Activated CD4-positive, alpha-beta T cell treated with anti-CD3 and anti-CD28 coated beads, Interleukin-2, amount 10 ng/mL, durations not matched to agents 24 days and 14 days (primary cell): ENCODE data around the gene SRGAP3. TPM values are rescaled to one million over a fixed set of nuclear protein-coding genes. Genes with fewer than 3 reads are reported as not detected.

ENCODE experiments used
- DNase-seq: peaks from one replicate; pipeline ENCODE4 v3.0.0; 2022
- H3K27ac Mint-ChIP-seq: one replicate; pipeline ENCODE4 v1.8.0; 2022; ENCODE audit warnings: mild to moderate bottlenecking, mixed read lengths
- H3K27me3 Mint-ChIP-seq: one replicate; pipeline ENCODE4 v1.8.0; 2022; ENCODE audit warnings: mixed read lengths
- H3K36me3 Mint-ChIP-seq: one replicate; pipeline ENCODE4 v1.8.0; 2022; ENCODE audit warnings: low read depth, mild to moderate bottlenecking, mixed read lengths
- H3K4me1 Mint-ChIP-seq: one replicate; pipeline ENCODE4 v1.8.0; 2021; ENCODE audit warnings: mixed read lengths
- H3K4me3 Mint-ChIP-seq: one replicate; pipeline ENCODE4 v1.8.0; 2022; ENCODE audit warnings: mild to moderate bottlenecking, moderate library complexity, mixed read lengths
- H3K9me3 Mint-ChIP-seq: one replicate; pipeline ENCODE4 v1.8.0; 2021; ENCODE audit warnings: mixed read lengths
- intact Hi-C: fragments of 100-400 bp; cut with micrococcal nuclease; formaldehyde crosslinking; loops from one replicate; pipeline ENCODE4 v1.15.1; 2023
- total RNA-seq: library from RNA; stranded (reverse); gene quantifications from 2 replicates; pipeline ENCODE4 v1.2.3, GENCODE V29; 2022

SRGAP3 gene
- total RNA-seq, 1 donor from 2014 or later: 0.40 TPM

DNA sequence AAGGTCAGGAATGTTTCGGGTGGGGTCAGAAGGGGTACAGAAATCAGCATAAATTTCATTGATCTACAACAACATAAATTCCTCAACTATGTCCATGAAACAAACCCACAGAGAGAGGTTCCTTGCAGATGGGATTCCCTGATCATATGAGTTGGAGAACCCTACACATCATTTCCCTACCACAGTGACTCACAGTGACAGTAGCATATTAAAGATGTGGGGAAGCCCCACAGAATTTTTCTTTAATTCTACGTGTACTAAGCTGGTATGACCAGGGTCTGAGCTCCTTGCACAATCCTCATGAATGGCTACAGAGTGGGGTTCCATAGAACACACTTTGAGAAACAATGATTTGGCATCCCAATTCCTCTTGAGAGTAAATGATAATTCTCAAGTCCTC, 169.3 kb downstream of the SRGAP3 start:
- DNase-seq: no peak
- H3K27ac Mint-ChIP-seq: no peak overlapping the region
- intact Hi-C loops: no loop called here

GRCh38 chr3:9079676-9080075, 169.8 kb downstream of the SRGAP3 start:
- no peaks in the 10 kb centered on the region for H3K36me3 Mint-ChIP-seq
- H3K4me3 Mint-ChIP-seq: no peak overlapping the region
- no peak overlapping the region for H3K27ac Mint-ChIP-seq
- intact Hi-C loops: no loop called here
- no peak for DNase-seq
- no peaks in the 10 kb centered on the region for H3K9me3 Mint-ChIP-seq
- peaks cover 7% of the 10 kb centered on the region for H3K27me3 Mint-ChIP-seq
- H3K4me1 Mint-ChIP-seq: no peaks in the 10 kb centered on the region

More for the DNA sequence above, 169.3 kb downstream of the SRGAP3 start:
- Mint-ChIP-seq H3K27me3 (peaks cover 7% of the 10 kb centered on the region), H3K9me3 (no peaks in the 10 kb centered on the region), H3K36me3 (no peaks in the 10 kb centered on the region), H3K4me3 (no peak overlapping the region), H3K4me1 (no peaks in the 10 kb centered on the region)

DNA sequence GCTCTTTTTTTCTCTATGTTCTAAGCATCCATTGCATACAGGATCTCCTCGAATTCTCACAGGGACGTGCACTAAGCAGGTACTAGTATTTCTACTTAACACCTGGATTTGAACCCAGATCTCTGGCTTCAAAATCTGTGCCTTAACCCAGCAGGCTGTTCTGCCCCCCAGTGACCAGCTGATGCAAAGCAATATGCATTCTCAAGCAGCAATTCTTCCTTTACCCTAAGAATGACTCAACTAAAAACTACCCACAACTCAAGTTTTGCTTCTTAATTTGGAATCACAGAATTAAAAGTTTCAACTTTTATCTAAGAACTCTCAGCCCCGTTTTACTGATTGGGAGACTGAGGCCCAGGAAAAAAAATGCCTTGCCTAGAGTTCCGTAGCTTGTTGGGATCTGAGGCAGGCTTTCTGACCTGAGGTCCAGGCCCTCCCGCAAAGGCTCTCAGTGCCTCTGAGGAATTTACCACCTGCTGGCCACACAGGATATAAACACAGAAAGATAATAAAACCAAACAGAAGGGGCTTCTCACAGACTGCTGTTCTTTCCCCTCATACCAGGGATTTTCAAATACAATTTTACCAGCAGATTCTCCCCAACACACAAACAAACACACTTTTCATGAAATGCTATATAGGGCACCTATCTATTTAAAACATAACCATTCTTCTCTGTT, 170.7 kb downstream of the SRGAP3 start:
- DNase-seq: no peak
- no peaks in the 10 kb centered on the region for H3K9me3 Mint-ChIP-seq
- no peaks in the 10 kb centered on the region for H3K4me1 Mint-ChIP-seq
- no peak overlapping the region for H3K4me3 Mint-ChIP-seq
- H3K27ac Mint-ChIP-seq: no peak overlapping the region
- peaks cover 7% of the 10 kb centered on the region for H3K27me3 Mint-ChIP-seq
- no peaks in the 10 kb centered on the region for H3K36me3 Mint-ChIP-seq
- intact Hi-C loops: no loop called here

DNA sequence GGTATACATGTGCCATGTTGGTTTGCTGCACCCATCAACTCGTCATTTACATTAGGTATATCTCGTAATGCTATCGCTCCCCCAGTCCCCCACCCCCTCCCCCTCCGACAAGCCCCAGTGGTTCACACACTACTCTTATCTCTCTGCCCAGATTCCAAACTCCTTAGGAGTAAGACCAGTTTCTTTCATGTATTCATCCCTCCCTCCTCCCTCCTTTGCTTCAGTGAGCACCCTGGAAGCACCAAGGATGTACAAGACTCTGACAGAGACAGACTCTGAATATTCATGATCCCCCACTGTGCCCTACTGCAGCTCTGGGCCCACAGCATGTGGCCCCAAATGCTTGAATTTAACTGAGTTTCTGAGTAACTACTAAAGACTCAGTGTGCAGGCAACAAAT, 172.4 kb downstream of the SRGAP3 start:
- Mint-ChIP-seq H3K9me3 (no peaks in the 10 kb centered on the region), H3K4me1 (no peaks in the 10 kb centered on the region), H3K27ac (no peak overlapping the region)

DNA sequence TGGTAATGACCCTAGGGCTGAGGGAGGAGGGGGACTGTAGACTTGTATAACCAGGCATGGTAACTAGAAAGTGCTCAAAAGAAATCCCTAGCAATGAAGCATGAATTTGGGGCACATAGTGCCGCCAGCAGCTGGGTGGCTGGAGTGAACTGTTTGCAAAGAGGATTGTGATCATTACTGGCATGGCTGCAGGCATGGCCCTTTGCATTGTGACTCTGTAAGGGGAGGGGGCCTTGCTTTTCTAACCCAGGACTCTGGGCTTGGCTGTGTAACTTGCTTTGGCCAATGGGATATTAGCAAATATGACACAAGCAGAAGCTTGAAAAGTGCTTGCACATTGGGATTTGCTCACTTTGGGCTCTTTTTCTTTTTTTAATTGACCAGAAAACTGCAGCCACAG, 173.7 kb downstream of the SRGAP3 start:
- H3K27me3 Mint-ChIP-seq: peaks cover 3% of the 10 kb centered on the region
- no peak overlapping the region for H3K27ac Mint-ChIP-seq
- no peaks in the 10 kb centered on the region for H3K4me1 Mint-ChIP-seq
- H3K36me3 Mint-ChIP-seq: no peaks in the 10 kb centered on the region
- H3K9me3 Mint-ChIP-seq: no peaks in the 10 kb centered on the region
- DNase-seq: no peak
- intact Hi-C loops: no loop called here
- no peak overlapping the region for H3K4me3 Mint-ChIP-seq

More for the DNA sequence above, 172.4 kb downstream of the SRGAP3 start:
- Mint-ChIP-seq H3K4me3 (no peak overlapping the region), H3K27me3 (peaks cover 4% of the 10 kb centered on the region), H3K36me3 (no peaks in the 10 kb centered on the region)
- intact Hi-C loops: no loop called here
- DNase-seq: no peak

GRCh38 chr3:9074079-9074478, 175.4 kb downstream of the SRGAP3 start:
- Mint-ChIP-seq H3K4me3 (no peak overlapping the region), H3K27ac (no peak overlapping the region), H3K36me3 (no peaks in the 10 kb centered on the region), H3K4me1 (no peaks in the 10 kb centered on the region), H3K9me3 (no peaks in the 10 kb centered on the region), H3K27me3 (peaks cover 3% of the 10 kb centered on the region)
- intact Hi-C loops: no loop called here
- DNase-seq: no peak

GRCh38 chr3:9072667-9073009, 176.8 kb downstream of the SRGAP3 start:
- Mint-ChIP-seq H3K4me3 (no peak overlapping the region), H3K9me3 (no peaks in the 10 kb centered on the region), H3K4me1 (no peaks in the 10 kb centered on the region), H3K27me3 (peaks cover 3% of the 10 kb centered on the region), H3K36me3 (no peaks in the 10 kb centered on the region), H3K27ac (no peak overlapping the region)
- no peak for DNase-seq
- intact Hi-C loops: no loop called here

- no peak overlapping the region for H3K27ac Mint-ChIP-seq
- H3K36me3 Mint-ChIP-seq: no peaks in the 10 kb centered on the region
- no peak for DNase-seq
- peaks cover 1% of the 10 kb centered on the region for H3K27me3 Mint-ChIP-seq
- no peaks in the 10 kb centered on the region for H3K9me3 Mint-ChIP-seq
- intact Hi-C loops: no loop called here
- H3K4me3 Mint-ChIP-seq: no peak overlapping the region
- H3K4me1 Mint-ChIP-seq: no peaks in the 10 kb centered on the region
Measured at GRCh38 chr3:9071936-9072666, 177.3 kb downstream of the SRGAP3 start.

GRCh38 chr3:9070961-9071360, 178.5 kb downstream of the SRGAP3 start:
- DNase-seq: no peak
- no peaks in the 10 kb centered on the region for H3K36me3 Mint-ChIP-seq

GRCh38 chr3:9069971-9070370, 179.5 kb downstream of the SRGAP3 start:
- no peaks in the 10 kb centered on the region for H3K4me1 Mint-ChIP-seq
- H3K4me3 Mint-ChIP-seq: no peak overlapping the region
- H3K36me3 Mint-ChIP-seq: no peaks in the 10 kb centered on the region
- H3K27me3 Mint-ChIP-seq: peaks cover 1% of the 10 kb centered on the region
- no peaks in the 10 kb centered on the region for H3K9me3 Mint-ChIP-seq
- no peak for DNase-seq
- intact Hi-C loops: loop anchor here (10.0 kb wide), 1 partner anchor 235 kb away; no protein-coding TSS in a partner anchor
- no peak overlapping the region for H3K27ac Mint-ChIP-seq

More at GRCh38 chr3:9070961-9071360, 178.5 kb downstream of the SRGAP3 start:
- Mint-ChIP-seq H3K4me1 (no peaks in the 10 kb centered on the region), H3K9me3 (no peaks in the 10 kb centered on the region), H3K4me3 (no peak overlapping the region), H3K27ac (no peak overlapping the region), H3K27me3 (peaks cover 1% of the 10 kb centered on the region)
- intact Hi-C loops: no loop called here

GRCh38 chr3:9068051-9068450, 181.4 kb downstream of the SRGAP3 start:
- no peak for DNase-seq
- Mint-ChIP-seq H3K4me3 (no peak overlapping the region), H3K27me3 (peaks cover 1% of the 10 kb centered on the region), H3K9me3 (no peaks in the 10 kb centered on the region), H3K27ac (no peak overlapping the region), H3K36me3 (no peaks in the 10 kb centered on the region), H3K4me1 (no peaks in the 10 kb centered on the region)
- intact Hi-C loops: loop anchor here (10.0 kb wide), 1 partner anchor 237 kb away; no protein-coding TSS in a partner anchor

DNA sequence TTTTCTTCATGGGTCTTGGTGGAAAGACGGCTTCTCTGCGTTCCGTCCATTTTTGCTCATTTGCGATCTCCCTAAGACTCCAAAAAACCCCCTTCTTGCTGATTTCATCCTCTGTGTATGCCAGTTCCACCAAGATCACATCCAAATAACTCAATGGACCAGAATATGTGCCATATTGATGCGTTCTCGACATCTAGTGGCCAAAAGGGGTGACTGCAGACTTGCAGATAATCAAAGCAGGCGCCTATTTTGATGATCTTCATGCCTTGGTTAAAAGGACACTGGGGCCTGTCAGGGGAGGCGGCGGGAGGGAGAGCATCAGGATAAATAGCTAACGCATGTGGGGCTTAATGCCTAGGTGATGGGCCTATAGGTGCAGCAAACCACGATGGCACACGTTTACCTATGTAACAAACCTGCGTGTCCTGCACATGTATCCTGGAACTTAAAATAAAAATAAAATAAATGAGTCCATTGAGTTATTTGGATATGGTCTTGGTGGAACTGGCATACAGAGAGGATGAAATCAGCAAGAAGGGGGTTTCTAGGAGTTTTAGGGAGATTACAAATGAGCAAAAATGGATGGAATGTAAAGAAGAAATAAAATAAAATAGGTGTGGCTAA, 182.0 kb downstream of the SRGAP3 start:
- H3K27me3 Mint-ChIP-seq: peaks cover 1% of the 10 kb centered on the region
- H3K4me3 Mint-ChIP-seq: no peak overlapping the region
- no peaks in the 10 kb centered on the region for H3K4me1 Mint-ChIP-seq
- intact Hi-C loops: loop anchor here (1.0 to 10.0 kb wide), 2 partner anchors 96 to 237 kb away; no protein-coding TSS in a partner anchor
- H3K36me3 Mint-ChIP-seq: no peaks in the 10 kb centered on the region
- no peak overlapping the region for H3K27ac Mint-ChIP-seq
- H3K9me3 Mint-ChIP-seq: peaks cover 4% of the 10 kb centered on the region
- peak; percentile 76 for DNase-seq

GRCh38 chr3:9066775-9067174, 182.7 kb downstream of the SRGAP3 start:
- DNase-seq: no peak
- intact Hi-C loops: loop anchor here (1.0 to 10.0 kb wide), 2 partner anchors 95 to 238 kb away; no protein-coding TSS in a partner anchor
- Mint-ChIP-seq H3K4me1 (no peaks in the 10 kb centered on the region), H3K4me3 (no peak overlapping the region), H3K9me3 (peaks cover 6% of the 10 kb centered on the region), H3K27me3 (peaks cover 1% of the 10 kb centered on the region), H3K27ac (no peak overlapping the region), H3K36me3 (no peaks in the 10 kb centered on the region)

- H3K36me3 Mint-ChIP-seq: no peaks in the 10 kb centered on the region
- peaks cover 6% of the 10 kb centered on the region for H3K9me3 Mint-ChIP-seq
- H3K4me1 Mint-ChIP-seq: no peaks in the 10 kb centered on the region
- peaks cover 1% of the 10 kb centered on the region for H3K27me3 Mint-ChIP-seq
- H3K4me3 Mint-ChIP-seq: no peak overlapping the region
- intact Hi-C loops: loop anchor here (10.0 kb wide), 1 partner anchor 239 kb away; no protein-coding TSS in a partner anchor
- no peak for DNase-seq
- no peak overlapping the region for H3K27ac Mint-ChIP-seq
Measured at GRCh38 chr3:9066141-9066540, 183.3 kb downstream of the SRGAP3 start.
